Common myeloid progenitor, CD34-positive (primary cell): ENCODE measurements around the gene DPH1.
A peak's percentile ranks its signal among the peaks of the same experiment; 100 is the strongest.

Source experiments
- CTCF ChIA-PET: fragments of 350-600 bp; sonication (Branson Sonifier 250); formaldehyde crosslinking; loops from one replicate; lab custom pipeline; 2021; ENCODE audit warnings: antibody characterized with exemption; lab: Charles Lee
- POLR2A ChIA-PET: fragments of 350-600 bp; sonication (Branson Sonifier 250); formaldehyde crosslinking; loops from one replicate; lab custom pipeline; 2021; ENCODE audit warnings: antibody characterized with exemption; lab: Charles Lee
- DNase-seq, 3 donors: peaks; one replicate each; pipeline versions ENCODE4 v3.0.0 to v3.0.0-alpha.2; 2013
- H3K27ac ChIP-seq, 2 experiments: 1 replicate in 1 of 2; 2 replicates in 1 of 2; pipeline ENCODE4 v1.7.0; 2013; ENCODE audit warnings: inconsistent platforms in 2 of 2, low read length in 2 of 2, mild to moderate bottlenecking in 2 of 2, low read depth in 1 of 2, moderate library complexity in 1 of 2; ENCODE audit not compliant: severe bottlenecking in 2 of 2, insufficient read depth in 1 of 2, poor library complexity in 1 of 2
- H3K27me3 ChIP-seq, 5 experiments: replicated peaks in 2 of 5; 1 replicate in 3 of 5; 2 replicates in 2 of 5; pipeline versions ENCODE4 v1.6.1 to v1.7.0; 2013; ENCODE audit warnings: low read length in 4 of 5, mild to moderate bottlenecking in 2 of 5, moderate library complexity in 2 of 5, inconsistent platforms in 1 of 5; ENCODE audit not compliant: insufficient read depth in 5 of 5, control insufficient read depth in 4 of 5
- H3K36me3 ChIP-seq, 4 experiments: 1 replicate in 2 of 4; 2 replicates in 2 of 4; pipeline versions ENCODE4 v1.6.1 to v1.7.0; 2013; ENCODE audit warnings: low read length in 3 of 4, control low read depth in 1 of 4, mild to moderate bottlenecking in 1 of 4; ENCODE audit not compliant: control insufficient read depth in 4 of 4, insufficient read depth in 4 of 4
- H3K4me1 ChIP-seq, 4 experiments: 1 replicate in 3 of 4; 2 replicates in 1 of 4; pipeline versions ENCODE4 v1.6.1 to v1.7.1; 2013; ENCODE audit warnings: low read length in 3 of 4, mild to moderate bottlenecking in 3 of 4, control low read depth in 1 of 4, inconsistent platforms in 1 of 4, moderate library complexity in 1 of 4; ENCODE audit not compliant: control insufficient read depth in 4 of 4, insufficient read depth in 4 of 4; ENCODE audit errors: control extremely low read depth in 1 of 4
- H3K4me3 ChIP-seq, 7 experiments: 1 replicate in 4 of 7; 2 replicates in 3 of 7; pipeline versions ENCODE4 v1.5.1 to v1.7.0; 2013; ENCODE audit warnings: mild to moderate bottlenecking in 7 of 7, low read length in 6 of 7, moderate library complexity in 6 of 7, inconsistent platforms in 2 of 7, low read depth in 2 of 7, control low read depth in 1 of 7; ENCODE audit not compliant: insufficient read depth in 4 of 7, control insufficient read depth in 1 of 7; ENCODE audit errors: extremely low read depth in 1 of 7
- H3K9me3 ChIP-seq, 5 experiments: 1 replicate in 4 of 5; 2 replicates in 1 of 5; pipeline versions ENCODE4 v1.6.1 to v1.7.1; 2013; ENCODE audit warnings: low read length in 4 of 5, mild to moderate bottlenecking in 2 of 5, inconsistent platforms in 1 of 5, low read depth in 1 of 5, moderate library complexity in 1 of 5; ENCODE audit not compliant: control insufficient read depth in 4 of 5, insufficient read depth in 2 of 5; ENCODE audit errors: control extremely low read depth in 1 of 5
- WGBS: methylation state at CpG from one replicate; pipeline ENCODE4 v1.1.5; 2013; ENCODE audit not compliant: insufficient coverage; 5-methylcytosine and 5-hydroxymethylcytosine counted together

DPH1 gene

DNA sequence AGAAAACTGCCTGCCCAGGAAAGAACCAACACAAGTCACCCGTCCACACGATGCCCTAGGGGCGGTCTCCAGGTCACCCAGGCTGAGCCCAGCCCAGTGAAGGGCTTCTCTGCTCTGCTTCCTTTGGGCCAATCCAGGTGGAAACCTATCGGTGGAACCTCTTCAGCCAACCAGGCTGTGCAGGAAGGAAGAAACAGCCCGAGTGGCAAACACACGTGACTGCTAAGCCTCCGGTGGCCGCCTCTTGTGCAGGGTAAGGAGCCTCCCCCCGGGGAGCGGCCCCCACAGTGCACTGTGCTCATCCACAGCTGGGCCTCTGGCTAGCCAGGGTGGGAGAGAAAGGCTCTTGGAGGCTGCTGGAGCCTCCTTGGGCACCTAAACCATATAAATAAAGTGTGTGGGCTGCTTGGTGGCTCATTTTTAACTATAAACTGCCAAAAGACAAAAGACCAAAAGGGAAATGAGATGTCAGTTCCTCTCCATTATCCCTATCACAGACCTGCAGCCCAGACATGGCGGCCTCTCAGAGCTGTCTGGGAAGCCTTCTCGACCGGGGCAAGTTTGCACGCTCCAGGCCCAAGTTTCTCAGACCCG lies 7.2 kb upstream of the DPH1 start:
- ChIA-PET POLR2A (no interaction called here), CTCF (interaction anchor here (1.0 kb wide), 1 partner anchor 13 kb away, joined by 3 read pairs; no protein-coding TSS in a partner anchor)
- peak in 2 of 3 donors; percentile 36 to 58 for DNase-seq
- Histone ChIP-seq H3K9me3 (no peaks in the 10 kb centered on the region), H3K4me1 (peaks cover 0 to 57% (median 50%) of the 10 kb centered on the region in 4 experiments), H3K36me3 (no peaks in the 10 kb centered on the region), H3K27ac (no peak overlapping the region), H3K27me3 (peaks cover 9 to 41% (median 30%) of the 10 kb centered on the region in 5 experiments), H3K4me3 (peak overlapping the region in 4 of 7 experiments; percentile 12 to 58 (median 34))
- WGBS = 15% methylated on average over 11 of the region's 15 CpGs

DNA sequence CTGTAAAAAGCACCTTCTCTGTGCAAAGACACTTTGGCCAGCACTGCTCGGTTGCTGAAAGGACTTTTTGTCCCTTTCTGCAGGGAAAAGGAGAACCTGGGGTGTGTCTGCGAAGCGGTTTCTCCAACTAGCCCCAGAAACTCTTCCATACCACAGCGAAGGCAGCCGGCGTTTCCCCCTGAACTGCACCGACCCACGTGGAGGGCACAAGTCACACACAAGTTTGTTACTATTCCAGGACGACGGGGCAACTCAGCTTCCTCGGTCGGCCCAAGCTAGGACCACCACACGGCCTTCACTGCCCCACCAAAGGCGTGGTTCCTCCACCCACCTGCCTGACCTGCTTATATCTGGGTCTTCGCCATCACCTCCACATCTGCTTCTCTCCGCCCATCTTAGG lies 6.7 kb upstream of the DPH1 start:
- CTCF ChIA-PET = interaction anchor here (5.5 kb wide), 1 partner anchor 113 kb away, joined by 25 read pairs; no protein-coding TSS in a partner anchor
- no peak overlapping the region for H3K27ac ChIP-seq
- peaks cover 0 to 57% (median 50%) of the 10 kb centered on the region in 4 experiments for H3K4me1 ChIP-seq
- WGBS = 43% methylated on average over 11 of the region's 16 CpGs
- no peaks in the 10 kb centered on the region for H3K36me3 ChIP-seq
- H3K27me3 ChIP-seq = peaks cover 9 to 46% (median 29%) of the 10 kb centered on the region in 5 experiments
- DNase-seq = no peak
- H3K9me3 ChIP-seq = no peaks in the 10 kb centered on the region
- POLR2A ChIA-PET = no interaction called here
- H3K4me3 ChIP-seq = peak overlapping the region in 3 of 7 experiments; percentile 22 to 58 (median 45)

DNA sequence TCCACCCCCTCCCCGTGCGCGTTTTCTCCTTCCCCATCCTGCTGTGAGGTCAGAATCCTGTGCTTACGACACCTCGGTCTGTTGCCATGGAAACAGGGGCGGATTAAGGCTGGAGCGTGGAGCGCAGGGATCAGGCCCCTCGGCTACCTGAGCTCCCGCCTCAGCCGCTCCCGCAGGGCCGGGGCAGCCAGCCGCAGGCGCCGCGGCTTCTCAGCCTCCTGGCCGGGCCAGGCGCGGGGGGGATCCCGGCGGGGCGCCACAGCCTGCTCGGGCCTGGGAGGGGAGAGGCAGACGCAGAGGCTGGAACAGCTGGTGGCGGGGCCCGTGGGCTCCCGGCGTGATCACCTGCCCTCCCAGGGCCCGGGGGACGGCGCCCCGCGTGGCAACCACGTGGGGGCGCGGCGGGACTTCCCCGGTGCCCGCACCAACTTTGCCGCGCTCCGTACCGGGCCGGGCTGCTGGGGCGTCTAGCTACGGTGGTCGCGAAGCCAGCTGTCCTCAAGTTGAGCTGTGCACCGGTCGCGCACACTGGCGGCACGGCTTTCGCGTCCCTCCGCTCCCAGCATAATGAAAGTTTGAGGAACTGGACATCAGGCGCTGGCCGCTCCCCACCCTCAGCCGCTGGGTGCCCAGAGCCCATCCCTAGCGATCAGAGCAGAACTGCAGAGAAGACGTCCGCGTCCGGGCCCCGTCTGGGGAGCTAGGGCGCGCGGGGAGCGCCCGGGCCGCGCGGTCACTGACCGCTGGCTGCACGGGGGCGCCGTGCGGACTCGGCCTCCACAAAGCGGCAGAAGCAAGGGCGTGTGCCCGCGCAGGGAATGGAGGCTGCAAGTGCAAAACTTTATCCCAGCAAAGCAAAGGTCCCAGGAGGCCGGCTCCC lies 6.0 kb upstream of the DPH1 start:
- ChIA-PET CTCF (interaction anchor here (1.1 to 5.5 kb wide), 4 partner anchors 114 to 143 kb away, joined by 3 to 25 read pairs (median 4); no protein-coding TSS in a partner anchor), POLR2A (interaction anchor here (0.6 kb wide), 1 partner anchor 200 kb away, joined by 3 read pairs; no protein-coding TSS in a partner anchor)
- WGBS = under 1% methylated on average over 62 of the region's 85 CpGs
- Histone ChIP-seq H3K27me3 (peaks cover 9 to 49% (median 26%) of the 10 kb centered on the region in 5 experiments), H3K36me3 (no peaks in the 10 kb centered on the region), H3K4me3 (peak overlapping the region in 6 of 7 experiments; percentile 46 to 75 (median 60)), H3K27ac (no peak overlapping the region), H3K9me3 (no peaks in the 10 kb centered on the region), H3K4me1 (peaks cover 0 to 57% (median 50%) of the 10 kb centered on the region in 4 experiments)
- DNase-seq = peak; percentile 86 to 93 (median 90)

DNA sequence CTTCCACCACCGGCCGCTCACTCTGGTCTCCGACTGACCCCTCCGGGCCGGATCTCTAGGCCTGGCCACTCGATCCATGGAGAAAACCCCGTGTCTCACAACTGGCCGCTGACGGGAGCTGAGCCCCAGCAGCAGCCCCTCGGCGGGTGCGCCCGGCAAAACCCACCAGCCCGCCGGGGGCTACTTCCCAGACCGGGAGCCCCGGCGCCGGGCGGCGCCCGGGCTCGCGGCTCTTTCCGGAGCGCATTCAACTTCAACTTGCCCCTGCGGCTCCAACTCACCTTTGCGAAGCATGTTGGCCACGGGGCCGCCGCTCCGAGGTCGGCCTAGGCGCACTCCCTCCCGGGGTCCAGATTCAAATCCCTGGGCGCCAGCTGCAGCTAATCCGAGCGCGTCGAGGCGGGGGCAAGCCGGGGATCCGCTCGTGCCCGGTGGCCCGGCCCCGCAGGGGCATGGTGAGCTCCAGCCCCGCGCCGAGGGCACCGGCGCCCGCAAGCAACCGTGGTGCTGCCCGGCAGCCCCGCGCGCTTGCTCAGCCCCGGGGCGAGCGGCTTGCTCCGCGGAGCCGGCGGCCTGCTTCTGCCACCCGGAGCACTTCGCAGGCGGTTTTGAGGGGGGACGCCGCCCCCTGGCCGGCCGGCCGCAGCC lies 5.3 kb upstream of the DPH1 start:
- H3K27me3 ChIP-seq = peaks cover 9 to 54% (median 20%) of the 10 kb centered on the region in 5 experiments
- H3K4me3 ChIP-seq = peak overlapping the region; percentile 24 to 75 (median 54)
- H3K27ac ChIP-seq = no peak overlapping the region
- CTCF ChIA-PET = interaction anchor here (0.9 to 5.5 kb wide), 7 partner anchors 15 to 143 kb away, joined by 3 to 25 read pairs (median 3); no protein-coding TSS in a partner anchor
- POLR2A ChIA-PET = interaction anchor here (0.5 kb wide), 1 partner anchor 32 kb away, joined by 3 read pairs; no protein-coding TSS in a partner anchor
- DNase-seq = peak in 1 of 3 donors; percentile 28
- no peaks in the 10 kb centered on the region for H3K9me3 ChIP-seq
- under 1% methylated on average over 57 of the region's 73 CpGs for WGBS
- H3K36me3 ChIP-seq = no peaks in the 10 kb centered on the region
- H3K4me1 ChIP-seq = peaks cover 0 to 61% (median 53%) of the 10 kb centered on the region in 4 experiments

DNA sequence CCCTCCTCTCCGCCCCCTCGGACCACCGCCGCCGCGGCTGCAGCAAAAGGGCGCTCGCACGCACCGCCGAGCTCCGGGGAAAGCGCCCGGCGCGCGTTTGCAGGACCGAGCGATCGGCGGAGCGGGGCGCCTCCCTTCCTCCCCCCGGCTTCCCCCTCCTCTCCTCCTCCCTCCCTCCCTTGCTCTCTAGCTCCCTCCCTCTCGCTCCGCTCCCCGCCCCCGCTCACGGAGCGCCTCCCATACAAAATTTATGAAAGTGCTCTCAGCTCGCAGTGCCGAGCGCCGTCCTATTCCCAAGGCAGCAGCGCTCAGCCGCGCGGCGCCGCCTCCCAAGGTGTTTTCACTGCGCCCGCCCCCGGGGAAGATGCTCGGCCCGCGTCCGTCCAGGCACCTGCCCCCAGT lies 4.7 kb upstream of the DPH1 start, which contains the start of gene RTN4RL1:
Gene RTN4RL1, minus strand, starts transcription at position 115 of the 402 bp plus-strand sequence. CDS start 469 bp downstream, outside the sequence.
- ChIA-PET POLR2A (interaction anchor here (0.5 kb wide), 1 partner anchor 32 kb away, joined by 3 read pairs; no protein-coding TSS in a partner anchor), CTCF (interaction anchor here (0.9 to 5.5 kb wide), 6 partner anchors 14 to 144 kb away, joined by 3 to 25 read pairs (median 4); no protein-coding TSS in a partner anchor)
- peak within 1 kb of the TSS; percentile 24 to 75 (median 54) for H3K4me3 ChIP-seq
- no peaks in the 10 kb centered on the region for H3K36me3 ChIP-seq
- WGBS = 0% methylated on average over 36 of the region's 47 CpGs
- H3K27me3 ChIP-seq = peaks cover 9 to 54% (median 18%) of the 10 kb centered on the region in 5 experiments
- DNase-seq = peak in 2 of 3 donors; percentile 73 to 74
- H3K9me3 ChIP-seq = no peaks in the 10 kb centered on the region
- H3K4me1 ChIP-seq = peaks cover 0 to 57% (median 53%) of the 10 kb centered on the region in 4 experiments
- no peak within 1 kb of the TSS for H3K27ac ChIP-seq

DNA sequence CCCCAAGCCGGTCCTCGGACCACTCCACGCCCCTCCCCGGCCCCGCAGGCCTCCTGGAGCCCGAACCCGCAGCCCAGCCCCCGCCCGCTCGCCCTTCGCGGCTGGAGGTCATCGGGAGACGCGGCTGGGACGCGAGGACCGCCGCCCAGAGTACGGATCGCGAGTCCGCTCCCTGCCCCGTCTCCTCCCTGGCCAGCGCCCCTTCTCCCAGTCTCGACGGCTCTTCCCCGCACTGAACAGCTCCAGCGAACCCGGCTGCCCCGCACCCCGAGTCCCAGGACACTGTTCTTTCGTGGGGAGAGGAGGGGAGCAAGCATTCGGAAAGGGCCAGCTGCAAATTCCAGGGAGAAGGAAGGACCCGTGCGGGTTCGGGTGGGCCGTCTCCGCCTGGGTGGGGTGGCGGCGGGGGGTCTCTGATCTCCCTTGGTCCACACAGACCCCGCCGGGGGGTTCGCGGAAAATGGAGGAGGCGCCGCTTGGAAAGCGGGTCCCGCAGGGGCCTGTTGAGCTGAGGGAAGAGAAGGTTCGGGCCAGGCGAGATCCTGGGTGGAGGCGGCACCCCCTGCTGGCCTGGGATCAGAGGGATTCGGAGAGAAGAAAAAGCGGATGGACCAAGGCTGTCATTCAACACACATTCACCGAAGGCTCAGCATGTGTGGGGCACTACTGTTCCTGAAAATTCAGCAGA lies 4.2 kb upstream of the DPH1 start:
- WGBS = under 1% methylated on average over 43 of the region's 55 CpGs
- CTCF ChIA-PET = interaction anchor here (0.6 to 5.5 kb wide), 7 partner anchors 15 to 146 kb away, joined by 3 to 25 read pairs (median 3); no protein-coding TSS in a partner anchor
- H3K27ac ChIP-seq = no peak overlapping the region
- H3K9me3 ChIP-seq = no peaks in the 10 kb centered on the region
- POLR2A ChIA-PET = no interaction called here
- DNase-seq = peak; percentile 58 to 59 (median 59)
- peaks cover under 1 to 54% (median 49%) of the 10 kb centered on the region in 4 experiments for H3K4me1 ChIP-seq
- peaks cover 9 to 54% (median 18%) of the 10 kb centered on the region in 5 experiments for H3K27me3 ChIP-seq
- peak overlapping the region; percentile 11 to 75 (median 54) for H3K4me3 ChIP-seq
- no peaks in the 10 kb centered on the region for H3K36me3 ChIP-seq
